Neuronal stem cell (in vitro differentiated cells): Measurements from ENCODE around the gene GFPT2.

Source experiments
- DNase-seq: peaks from one replicate; pipeline ENCODE4 v3.0.0-alpha.2; 2013; ENCODE audit warnings: low spot score
- H2AFZ ChIP-seq: one replicate; pipeline ENCODE4 v1.6.1; 2013; ENCODE audit warnings: mild to moderate bottlenecking, low read length, inconsistent platforms
- H2AK5ac ChIP-seq: 2 replicates; pipeline ENCODE4 v1.6.1; 2013; ENCODE audit warnings: low read depth, mild to moderate bottlenecking, inconsistent platforms, low read length, moderate library complexity, mixed read lengths
- H2BK120ac ChIP-seq: 2 replicates; pipeline ENCODE4 v1.6.1; 2013; ENCODE audit warnings: low read depth, mild to moderate bottlenecking, inconsistent platforms, low read length, moderate library complexity, mixed read lengths
- H2BK12ac ChIP-seq: one replicate; pipeline ENCODE4 v1.6.1; 2013; ENCODE audit warnings: low read length, inconsistent platforms
- H2BK15ac ChIP-seq: 2 replicates; pipeline ENCODE4 v1.6.1; 2013; ENCODE audit warnings: mild to moderate bottlenecking, low read length, inconsistent platforms, mixed read lengths
- H2BK5ac ChIP-seq: one replicate; pipeline ENCODE4 v1.6.1; 2013; ENCODE audit warnings: inconsistent platforms, mild to moderate bottlenecking, low read length, moderate library complexity
- H3K14ac ChIP-seq: one replicate; pipeline ENCODE4 v1.6.1; 2013; ENCODE audit warnings: low read length, inconsistent platforms
- H3K18ac ChIP-seq: 2 replicates; pipeline ENCODE4 v1.6.1; 2013; ENCODE audit warnings: low read length, inconsistent platforms
- H3K23ac ChIP-seq: 2 replicates; pipeline ENCODE4 v1.6.1; 2013; ENCODE audit warnings: low read depth, mild to moderate bottlenecking, mixed read lengths, low read length, inconsistent platforms; ENCODE audit not compliant: poor library complexity
- H3K27ac ChIP-seq: replicated peaks from 3 replicates; pipeline ENCODE4 v1.5.1; 2013; ENCODE audit warnings: low read length, inconsistent platforms
- H3K27me3 ChIP-seq, 3 experiments: 2 replicates each; pipeline ENCODE4 v1.6.1; 2013; ENCODE audit warnings: low read length in 3 of 3, mild to moderate bottlenecking in 2 of 3, inconsistent platforms in 1 of 3, low read depth in 1 of 3, mixed read lengths in 1 of 3, moderate library complexity in 1 of 3; ENCODE audit not compliant: control insufficient read depth in 3 of 3, insufficient read depth in 3 of 3
- H3K36me3 ChIP-seq, 2 donors: replicated peaks in 1 of 2; 2 replicates each; pipeline ENCODE4 v1.6.1; 2013; ENCODE audit warnings: low read length in 2 of 2; ENCODE audit not compliant: control insufficient read depth in 2 of 2, insufficient read depth in 2 of 2
- H3K4ac ChIP-seq: 2 replicates; pipeline ENCODE4 v1.6.1; 2013; ENCODE audit warnings: inconsistent platforms, mild to moderate bottlenecking, low read length, moderate library complexity
- H3K4me1 ChIP-seq, 2 donors: 1 replicate in 1 of 2; 2 replicates in 1 of 2; pipeline ENCODE4 v1.6.1; 2013; ENCODE audit warnings: low read length in 2 of 2, low read depth in 1 of 2; ENCODE audit not compliant: control insufficient read depth in 2 of 2, insufficient read depth in 1 of 2
- H3K4me2 ChIP-seq: one replicate; pipeline ENCODE4 v1.6.1; 2013; ENCODE audit warnings: mild to moderate bottlenecking, low read length, inconsistent platforms; ENCODE audit not compliant: insufficient read depth, poor library complexity, severe bottlenecking
- H3K4me3 ChIP-seq, 2 donors: 2 replicates each; pipeline ENCODE4 v1.5.1; 2013; ENCODE audit warnings: low read length in 2 of 2, mild to moderate bottlenecking in 2 of 2, inconsistent platforms in 1 of 2, moderate library complexity in 1 of 2
- H3K79me1 ChIP-seq: one replicate; pipeline ENCODE4 v1.6.1; 2013; ENCODE audit warnings: low read depth, mild to moderate bottlenecking, inconsistent platforms, low read length, moderate library complexity
- H3K9ac ChIP-seq: one replicate; pipeline ENCODE4 v1.6.1; 2013; ENCODE audit warnings: mild to moderate bottlenecking, low read depth, low read length, inconsistent platforms; ENCODE audit not compliant: poor library complexity
- H3K9me3 ChIP-seq, 2 donors: replicated peaks in 1 of 2; 2 replicates each; pipeline versions ENCODE3 to v1.6.1; 2013; ENCODE audit warnings: low read length in 2 of 2, mild to moderate bottlenecking in 2 of 2, inconsistent platforms in 1 of 2, low read depth in 1 of 2, mixed read lengths in 1 of 2, moderate library complexity in 1 of 2; ENCODE audit not compliant: control insufficient read depth in 2 of 2, insufficient read depth in 1 of 2
- H4K8ac ChIP-seq: one replicate; pipeline ENCODE4 v1.6.1; 2013; ENCODE audit warnings: low read depth, mild to moderate bottlenecking, inconsistent platforms, low read length, moderate library complexity
- H4K91ac ChIP-seq: one replicate; pipeline ENCODE4 v1.6.1; 2013; ENCODE audit warnings: low read length, low read depth, mild to moderate bottlenecking, inconsistent platforms; ENCODE audit not compliant: poor library complexity
- WGBS, 2 donors: extraction: QIAGEN DNeasy Blood & Tissue Kit; methylation state at CpG; one replicate each; pipeline ENCODE4 v1.1.7; 2013; ENCODE audit warnings: missing lambda C conversion rate in 2 of 2, mixed read lengths in 1 of 2; ENCODE audit not compliant: insufficient read length in 2 of 2, insufficient replicate concordance in 1 of 2; ENCODE audit errors: extremely low coverage in 2 of 2; 5-methylcytosine and 5-hydroxymethylcytosine counted together

The GFPT2 gene

DNA sequence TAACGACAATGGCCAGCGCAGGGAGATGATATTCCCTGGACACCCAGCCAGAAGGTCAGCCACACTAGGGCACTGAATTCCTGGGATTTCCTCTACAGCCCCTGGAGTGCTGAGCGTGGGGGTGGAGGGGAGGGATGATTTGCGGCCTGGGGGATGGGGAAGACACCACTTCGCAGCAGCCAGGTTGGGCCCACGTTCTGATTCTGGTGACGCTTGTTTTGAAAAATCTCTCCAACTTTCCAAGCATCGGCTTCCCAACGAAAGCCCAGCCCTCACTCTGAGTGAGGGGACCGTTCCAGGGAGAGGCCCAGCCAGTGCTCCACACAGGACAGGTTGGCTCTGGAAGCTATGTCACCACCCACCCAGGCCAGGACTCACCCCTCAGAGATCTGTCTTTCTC, 5.4 kb downstream of the GFPT2 start:
- H2BK12ac ChIP-seq = no peak overlapping the region
- H3K27ac ChIP-seq = no peak overlapping the region
- H3K9ac ChIP-seq = no peak overlapping the region
- no peak overlapping the region for H2AFZ ChIP-seq
- no peaks in the 10 kb centered on the region for H3K36me3 ChIP-seq
- H3K4me3 ChIP-seq = no peak overlapping the region
- H3K23ac ChIP-seq = peak overlapping the region; percentile 1
- peaks cover 16% of the 10 kb centered on the region for H3K79me1 ChIP-seq
- no peak overlapping the region for H3K14ac ChIP-seq
- no peak overlapping the region for H2BK5ac ChIP-seq
- no peak overlapping the region for H4K8ac ChIP-seq
- DNase-seq = no peak
- WGBS, 2 donors = no CpG with 5 or more reads among the region's 10 CpGs
- H3K4me1 ChIP-seq = peaks cover 19 to 24% of the 10 kb centered on the region in 2 donors
- H3K18ac ChIP-seq = no peak overlapping the region
- no peaks in the 10 kb centered on the region for H3K27me3 ChIP-seq
- no peak overlapping the region for H2BK15ac ChIP-seq
- no peak overlapping the region for H3K4me2 ChIP-seq
- no peak overlapping the region for H2AK5ac ChIP-seq
- H4K91ac ChIP-seq = no peak overlapping the region
- H3K9me3 ChIP-seq = no peaks in the 10 kb centered on the region
- no peak overlapping the region for H3K4ac ChIP-seq
- H2BK120ac ChIP-seq = no peak overlapping the region

DNA sequence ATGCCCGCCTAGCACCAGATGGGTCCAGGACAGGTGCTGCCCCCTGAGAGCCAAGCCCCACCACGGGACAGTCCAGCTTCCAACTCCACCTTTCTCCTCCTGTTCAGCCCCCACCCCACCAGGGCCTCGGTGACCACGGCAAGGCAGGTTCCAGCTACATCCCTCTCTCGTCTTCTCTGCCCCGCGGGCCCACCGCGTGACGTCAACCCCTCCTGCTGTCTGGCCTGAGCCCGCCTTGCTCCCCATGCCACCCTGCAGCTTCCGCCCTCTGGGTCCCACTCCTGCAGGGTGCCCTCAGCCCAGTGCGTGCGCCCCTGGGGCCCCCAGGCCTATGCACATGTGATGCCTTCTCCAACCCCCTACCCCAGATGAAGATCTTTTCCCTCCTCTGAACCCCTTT, 6.8 kb downstream of the GFPT2 start:
- no peak for DNase-seq
- H3K27ac ChIP-seq = no peak overlapping the region
- H2BK120ac ChIP-seq = no peak overlapping the region
- no peak overlapping the region for H3K23ac ChIP-seq
- no peaks in the 10 kb centered on the region for H3K9me3 ChIP-seq
- H3K36me3 ChIP-seq = no peaks in the 10 kb centered on the region
- H3K4me2 ChIP-seq = no peak overlapping the region
- H3K4ac ChIP-seq = no peak overlapping the region
- H3K18ac ChIP-seq = no peak overlapping the region
- WGBS, 2 donors = no CpG with 5 or more reads among the region's 14 CpGs
- no peak overlapping the region for H2AFZ ChIP-seq
- peaks cover 13 to 18% of the 10 kb centered on the region in 2 donors for H3K4me1 ChIP-seq
- no peak overlapping the region for H3K14ac ChIP-seq
- peaks cover 14% of the 10 kb centered on the region for H3K79me1 ChIP-seq
- no peak overlapping the region for H3K4me3 ChIP-seq
- H2AK5ac ChIP-seq = no peak overlapping the region
- no peak overlapping the region for H4K91ac ChIP-seq
- H2BK12ac ChIP-seq = no peak overlapping the region
- no peak overlapping the region for H2BK15ac ChIP-seq
- H2BK5ac ChIP-seq = no peak overlapping the region
- H3K27me3 ChIP-seq = no peaks in the 10 kb centered on the region
- no peak overlapping the region for H4K8ac ChIP-seq
- H3K9ac ChIP-seq = no peak overlapping the region

DNA sequence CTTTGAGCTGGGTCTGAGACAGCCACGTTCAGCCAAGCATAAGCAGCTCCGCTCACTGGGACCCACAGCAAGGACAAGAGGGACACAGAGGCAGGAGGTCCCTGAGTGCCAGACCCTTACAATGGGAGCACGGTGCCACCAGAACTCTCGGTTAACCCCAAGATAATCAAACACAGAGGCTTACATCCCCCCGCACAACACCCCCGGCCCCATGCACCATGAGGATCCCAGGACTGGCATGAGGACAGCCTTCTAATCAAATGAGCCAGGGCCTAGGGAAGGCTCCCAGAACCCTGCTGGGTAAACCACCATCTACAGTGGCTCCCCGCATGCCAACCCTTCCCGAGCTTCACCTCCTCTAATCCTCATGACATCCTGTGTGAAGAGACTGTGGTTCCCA, 7.4 kb downstream of the GFPT2 start:
- Histone ChIP-seq H3K4me3 (no peak overlapping the region), H3K27me3 (no peaks in the 10 kb centered on the region), H2BK120ac (no peak overlapping the region), H2BK5ac (no peak overlapping the region), H2BK12ac (no peak overlapping the region), H3K9ac (no peak overlapping the region), H2AK5ac (no peak overlapping the region), H3K14ac (no peak overlapping the region), H2AFZ (no peak overlapping the region), H3K4ac (no peak overlapping the region), H2BK15ac (no peak overlapping the region), H3K27ac (no peak overlapping the region), H3K23ac (no peak overlapping the region), H3K4me1 (peaks cover 13 to 16% of the 10 kb centered on the region in 2 donors), H4K8ac (no peak overlapping the region), H3K36me3 (no peaks in the 10 kb centered on the region), H3K18ac (no peak overlapping the region), H4K91ac (no peak overlapping the region), H3K79me1 (peaks cover 17% of the 10 kb centered on the region), H3K4me2 (no peak overlapping the region), H3K9me3 (no peaks in the 10 kb centered on the region)
- DNase-seq = no peak
- WGBS, 2 donors = no CpG with 5 or more reads among the region's 8 CpGs

DNA sequence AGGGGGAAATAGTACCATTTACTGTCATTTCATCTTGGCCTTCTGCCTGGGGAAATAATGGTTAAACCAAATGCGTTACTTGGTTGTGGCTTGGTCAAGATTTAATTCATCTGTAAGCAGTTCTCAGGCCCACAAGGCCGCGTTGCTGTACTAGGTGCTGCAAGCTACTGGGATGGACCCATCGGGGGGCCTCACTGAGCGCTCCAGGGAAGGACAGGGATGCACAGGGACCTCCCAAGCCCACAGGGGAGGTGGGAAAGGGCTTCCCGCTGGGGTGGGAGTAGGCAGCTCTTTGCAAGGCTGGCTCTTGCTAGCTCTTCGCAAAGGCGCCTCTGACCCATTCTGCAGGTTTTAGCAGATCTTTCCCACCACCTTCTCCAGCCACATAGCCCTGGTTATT, 8.0 kb downstream of the GFPT2 start:
- Histone ChIP-seq H4K91ac (no peak overlapping the region), H3K27me3 (no peaks in the 10 kb centered on the region), H3K4me2 (no peak overlapping the region), H3K9ac (no peak overlapping the region), H2BK5ac (no peak overlapping the region), H3K9me3 (no peaks in the 10 kb centered on the region), H3K4ac (no peak overlapping the region), H3K4me3 (no peak overlapping the region), H2AFZ (no peak overlapping the region), H2BK15ac (no peak overlapping the region), H3K36me3 (no peaks in the 10 kb centered on the region), H3K79me1 (peaks cover 14% of the 10 kb centered on the region), H3K18ac (no peak overlapping the region), H2BK120ac (no peak overlapping the region), H3K14ac (no peak overlapping the region), H2BK12ac (no peak overlapping the region), H4K8ac (no peak overlapping the region), H3K23ac (no peak overlapping the region), H2AK5ac (no peak overlapping the region), H3K27ac (no peak overlapping the region), H3K4me1 (peaks cover 12 to 13% of the 10 kb centered on the region in 2 donors)
- DNase-seq = no peak
- WGBS, 2 donors = no CpG with 5 or more reads among the region's 8 CpGs
